COLO668 (cell line): Measurements from ENCODE around the gene DISC1.
A peak's percentile ranks its signal among the peaks of the same experiment; 100 is the strongest.

Experiments used
- DNase-seq: peaks from one replicate; lab custom pipeline; 2025; ENCODE audit not compliant: unreplicated experiment; lab: John Stamatoyannopoulos, UW

The DISC1 gene

DNA sequence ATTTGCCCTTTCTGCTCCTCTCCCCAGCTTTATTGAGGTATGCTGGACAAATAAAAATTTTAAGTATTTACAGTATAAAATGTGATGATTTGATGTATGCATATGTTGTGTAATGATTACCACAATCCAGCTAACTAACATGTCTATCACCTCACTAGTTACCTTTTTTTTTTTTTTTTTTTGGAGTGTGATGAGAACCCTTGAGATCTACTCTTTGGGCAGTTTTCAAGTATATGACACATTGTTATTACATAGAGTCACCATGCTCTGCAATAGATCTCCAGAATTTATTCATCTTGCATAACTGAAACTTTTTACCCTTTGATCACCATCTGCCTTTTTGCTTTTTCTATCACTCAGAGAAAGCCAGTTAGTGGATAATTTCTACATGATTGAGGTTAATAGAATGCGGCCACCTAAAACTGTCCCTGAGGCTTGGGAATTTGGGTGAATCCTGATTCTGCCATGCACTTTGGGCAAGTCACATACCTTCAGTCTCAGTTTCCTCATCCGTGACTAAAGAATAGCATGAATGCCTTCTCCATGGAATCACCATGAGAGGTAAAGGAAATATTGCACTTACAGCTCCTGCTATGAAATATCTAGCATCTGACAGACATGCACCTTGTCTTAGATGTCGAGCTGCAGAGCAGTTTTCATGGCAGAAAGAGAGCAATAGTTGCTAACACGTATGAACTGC lies 295.2 kb downstream of the DISC1 start:
- DNase-seq: no peak

DNA sequence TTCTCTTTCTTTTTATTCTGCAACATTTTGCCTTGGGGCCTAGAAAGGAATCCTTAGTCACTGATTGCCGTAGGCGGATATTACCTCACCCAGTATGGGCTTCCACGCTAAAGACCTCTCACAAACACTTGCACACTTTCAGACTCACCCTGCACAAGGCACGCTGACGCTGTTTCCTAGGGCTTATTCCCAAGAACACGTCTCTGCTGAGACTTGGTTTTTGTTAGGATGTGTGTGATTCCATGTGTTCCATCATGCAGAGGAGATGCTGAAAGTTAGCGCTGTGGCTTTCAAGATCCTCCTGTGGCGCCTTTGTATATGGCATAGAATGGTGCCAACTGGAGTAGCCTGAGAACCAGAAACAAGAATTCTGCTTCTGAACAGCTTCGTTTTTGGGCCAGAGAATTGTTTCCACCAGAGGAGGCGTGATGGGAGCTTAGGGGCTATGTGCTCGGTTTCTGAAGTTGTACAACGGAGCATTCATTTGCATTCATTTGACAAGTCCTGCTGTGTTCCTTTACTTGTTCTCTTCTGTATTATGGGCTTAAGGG lies 297.0 kb downstream of the DISC1 start:
- DNase-seq: no peak

DNA sequence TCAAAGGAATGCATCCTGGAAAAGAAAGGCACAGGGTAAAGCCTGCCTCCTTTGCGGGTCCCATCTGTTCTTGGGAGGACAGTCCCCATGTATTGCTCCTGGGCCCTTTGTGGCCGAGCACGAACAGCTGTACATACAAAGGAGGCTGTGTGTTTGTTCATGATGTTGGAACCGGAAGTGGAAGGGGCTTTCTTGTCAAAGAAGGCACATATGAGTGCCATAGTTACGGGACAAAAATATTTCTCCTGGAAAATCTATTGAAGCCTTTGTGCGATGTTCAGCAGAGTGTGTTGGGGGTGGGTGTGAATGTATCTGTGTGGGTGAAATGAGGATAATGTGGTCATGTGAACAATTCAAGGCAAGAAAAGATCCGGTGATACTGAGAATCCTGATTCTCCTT lies 297.6 kb downstream of the DISC1 start:
- DNase-seq: peak; percentile 83

DNA sequence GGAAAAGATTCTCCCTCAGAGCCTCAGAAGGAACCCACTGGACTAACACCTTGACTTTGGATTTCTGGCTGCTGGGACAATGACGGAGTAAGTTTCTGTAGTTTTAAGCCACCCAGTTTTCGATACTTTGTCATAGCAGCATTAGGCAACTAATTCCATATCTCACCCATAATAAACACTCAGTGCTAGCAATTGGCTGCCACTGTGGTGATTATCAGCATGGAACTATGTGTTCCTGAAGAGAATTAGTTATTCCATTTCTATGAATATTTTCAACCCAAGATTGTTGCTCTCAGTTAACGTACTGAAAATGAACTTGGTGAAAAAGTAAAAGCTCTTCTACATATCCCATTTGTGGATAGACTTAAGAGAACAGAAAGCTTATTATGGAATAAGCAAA lies 299.3 kb downstream of the DISC1 start:
- no peak for DNase-seq

DNA sequence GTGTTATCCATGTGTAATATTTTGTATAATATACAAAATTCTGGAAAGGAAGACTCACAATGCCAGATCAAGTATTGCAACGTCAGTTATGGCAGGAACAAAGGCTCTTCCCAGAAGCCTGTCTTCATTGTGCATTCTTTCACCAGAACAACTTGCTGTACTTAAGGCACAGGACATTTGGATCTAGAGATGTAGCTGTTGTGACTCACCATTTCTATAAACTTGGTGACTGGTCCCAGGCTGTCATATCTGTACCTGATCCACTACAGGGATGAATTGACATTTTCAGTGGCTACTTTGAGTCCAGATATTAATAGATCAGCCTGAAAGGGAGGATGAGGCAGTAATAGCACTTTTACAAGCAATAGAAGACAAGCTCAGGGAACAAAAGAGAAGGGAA lies 299.8 kb downstream of the DISC1 start:
- no peak for DNase-seq

DNA sequence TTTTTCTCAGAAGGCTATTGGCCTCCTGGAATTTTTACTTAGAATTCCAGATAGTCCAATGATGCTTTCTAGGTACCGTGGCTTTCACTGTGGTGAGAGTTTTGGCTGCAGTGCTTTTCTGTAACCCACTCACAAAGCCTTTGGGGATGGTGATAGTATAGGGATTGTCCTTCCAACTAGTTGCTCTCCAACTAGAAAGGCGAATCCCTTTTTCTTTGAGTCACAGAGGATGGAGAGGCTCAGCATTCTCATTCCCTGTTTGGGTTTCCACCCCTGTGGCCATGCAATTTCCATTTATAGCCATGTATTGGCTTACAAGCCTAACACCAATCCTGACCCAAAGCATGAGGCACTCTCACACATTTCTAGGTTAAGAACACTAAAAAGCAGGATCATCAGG lies 300.3 kb downstream of the DISC1 start:
- no peak for DNase-seq

DNA sequence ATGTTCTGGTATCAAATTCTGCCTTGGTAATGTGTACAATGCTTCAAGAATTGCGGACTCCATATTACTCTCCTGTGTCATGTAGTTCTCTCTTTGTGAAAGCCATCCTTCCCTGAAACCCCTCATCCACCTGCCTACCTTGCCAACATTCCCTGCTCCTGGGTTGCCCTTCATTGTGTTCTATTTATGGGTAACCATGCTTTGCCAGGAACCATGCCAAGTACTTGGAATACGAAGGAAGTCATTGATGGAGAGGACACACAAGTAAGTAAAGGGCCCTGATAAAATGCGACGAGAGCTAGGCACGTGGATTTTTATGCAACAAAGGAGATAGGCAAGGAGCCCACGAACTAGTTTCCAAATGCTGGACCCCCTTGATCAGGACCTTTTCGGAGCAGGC lies 300.8 kb downstream of the DISC1 start:
- no peak for DNase-seq

DNA sequence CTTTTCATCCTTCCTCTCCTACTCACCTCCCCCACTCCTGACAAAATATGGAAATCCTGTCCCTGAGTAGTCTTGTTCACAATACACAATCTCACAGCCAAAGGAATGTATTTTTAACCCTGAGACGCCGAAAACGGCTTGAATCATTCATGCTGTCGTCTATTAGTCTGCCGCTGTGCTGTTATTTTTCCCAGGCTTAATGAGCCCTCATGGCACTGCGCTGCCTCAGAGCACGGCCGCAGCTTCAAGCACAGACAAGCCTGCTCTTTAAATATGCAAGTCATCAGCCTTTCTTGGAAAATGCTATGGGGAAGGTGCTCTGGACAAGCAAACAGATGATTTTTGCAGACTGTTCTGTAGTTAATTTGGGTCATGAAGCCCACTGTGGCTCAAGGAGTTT lies 302.7 kb downstream of the DISC1 start:
- no peak for DNase-seq

DNA sequence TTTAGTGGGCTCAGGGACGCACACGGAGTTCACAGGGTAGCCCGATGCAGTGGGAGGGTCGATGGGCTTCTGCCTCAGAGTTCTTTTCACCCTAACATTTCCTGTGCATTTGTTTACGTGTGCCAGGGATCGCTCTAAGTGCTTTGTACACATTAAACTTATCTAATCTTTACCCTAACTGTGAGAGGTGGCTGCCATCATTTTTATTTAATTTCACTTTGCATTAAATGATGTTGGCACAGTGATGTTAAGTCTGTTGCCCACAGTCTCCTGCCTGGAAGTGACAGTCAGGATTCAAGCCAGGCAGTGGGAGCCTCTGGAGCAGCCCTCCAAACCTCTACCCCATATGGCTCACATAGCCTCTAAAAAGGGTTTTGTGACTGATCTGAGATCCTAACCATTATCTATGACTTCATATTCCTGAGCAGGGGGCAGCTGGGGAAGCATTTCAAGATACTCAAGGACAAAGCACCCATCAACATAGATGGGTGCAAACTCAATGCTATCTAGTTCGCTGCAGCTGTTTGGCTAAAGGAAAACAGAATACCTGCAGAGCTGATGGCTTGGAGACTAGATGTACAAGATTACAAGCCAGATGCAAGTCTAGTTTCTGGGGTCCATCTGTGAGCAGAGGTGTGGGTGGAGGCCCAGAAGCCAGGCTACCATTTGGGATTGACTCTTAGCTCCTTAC lies 303.8 kb downstream of the DISC1 start:
- DNase-seq: no peak

DNA sequence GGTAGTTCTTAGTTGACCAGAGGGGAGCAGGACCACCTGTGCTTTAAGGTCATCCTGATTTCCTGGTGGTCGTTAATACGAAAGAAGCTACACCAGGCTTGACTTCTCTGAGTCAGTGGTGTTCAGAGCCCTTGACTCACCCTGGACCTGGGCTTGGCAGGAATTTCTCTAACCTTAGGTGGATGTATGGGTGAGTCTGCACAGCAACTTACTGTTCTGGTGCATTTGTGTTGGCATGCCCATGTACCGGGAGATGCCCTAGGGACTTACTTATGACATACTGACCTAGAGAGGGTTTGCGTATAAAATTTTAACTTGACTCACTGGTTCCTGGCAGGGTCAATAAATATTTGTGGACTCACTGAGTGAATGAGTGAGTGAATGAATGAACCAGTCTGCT lies 304.6 kb downstream of the DISC1 start:
- DNase-seq: no peak

DNA sequence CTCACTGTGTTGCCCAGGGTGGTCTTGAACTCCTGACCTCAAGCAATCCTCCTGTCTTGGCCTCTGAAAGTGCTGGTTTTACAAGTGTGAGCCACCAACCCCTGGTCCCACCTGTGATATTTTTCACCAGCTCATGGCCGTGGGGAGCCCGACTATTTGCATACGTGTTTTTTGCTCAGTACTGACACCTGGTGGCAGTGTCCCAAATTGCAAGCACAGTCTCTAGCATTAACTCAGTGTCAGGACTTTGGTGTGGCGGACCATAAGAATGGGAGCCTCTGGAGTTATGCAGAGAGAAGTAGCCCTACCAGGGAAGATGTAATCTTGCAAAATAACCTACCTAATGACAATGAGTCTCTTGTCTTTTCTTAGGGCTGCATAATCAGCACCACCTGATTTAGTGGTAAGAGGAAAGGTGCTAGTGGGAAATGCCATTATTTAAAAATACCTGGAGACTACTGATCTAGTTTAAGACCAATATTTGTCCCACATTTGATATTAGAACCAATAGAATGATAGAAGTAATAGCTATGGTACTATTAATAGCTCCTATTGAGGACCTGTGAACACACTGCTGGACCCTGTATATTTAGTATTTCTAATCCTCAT lies 305.4 kb downstream of the DISC1 start:
- DNase-seq: peak; percentile 35

DNA sequence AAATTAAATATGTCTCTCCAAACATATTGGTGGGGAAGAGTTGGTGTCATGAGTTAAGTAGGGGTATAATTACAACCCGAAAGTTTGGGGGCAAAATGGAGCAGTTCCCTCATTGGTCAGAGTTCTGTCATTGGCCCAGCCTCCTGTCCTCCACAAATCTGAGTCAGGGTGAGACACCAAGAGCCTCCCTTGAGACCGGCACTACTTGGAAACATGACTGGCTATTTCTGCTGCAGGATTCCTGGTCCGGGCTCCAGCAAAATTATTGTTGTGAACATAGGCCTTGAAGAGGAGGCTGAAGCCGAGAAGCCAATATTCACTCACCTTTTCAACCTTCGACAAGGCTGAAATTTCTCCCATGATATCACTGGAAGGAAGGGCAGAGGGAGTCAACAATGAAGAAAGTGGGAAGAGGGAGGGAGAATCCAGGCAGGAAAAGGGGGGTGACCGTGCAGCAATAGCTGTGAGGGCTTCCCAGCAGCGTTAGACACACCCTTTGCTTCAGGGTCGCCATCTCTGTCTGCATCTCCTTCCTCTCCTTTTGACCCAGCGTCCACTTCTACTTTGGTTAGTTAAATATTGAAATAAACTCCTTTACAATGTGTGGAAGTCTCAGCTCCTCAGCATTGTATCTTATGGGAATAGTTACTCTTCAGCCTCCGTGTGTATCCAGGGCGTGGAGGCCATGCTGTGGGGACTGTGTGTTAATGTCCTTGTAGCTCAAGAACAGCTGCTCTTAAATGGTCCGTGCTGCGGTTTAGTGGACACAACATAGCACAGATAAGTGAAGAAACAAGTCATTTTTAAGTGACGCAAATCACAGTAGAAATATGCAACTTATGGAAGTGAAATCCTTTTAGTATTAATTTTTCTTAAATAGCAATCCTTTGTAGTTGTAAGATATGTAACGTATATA lies 307.4 kb downstream of the DISC1 start:
- no peak for DNase-seq

DNA sequence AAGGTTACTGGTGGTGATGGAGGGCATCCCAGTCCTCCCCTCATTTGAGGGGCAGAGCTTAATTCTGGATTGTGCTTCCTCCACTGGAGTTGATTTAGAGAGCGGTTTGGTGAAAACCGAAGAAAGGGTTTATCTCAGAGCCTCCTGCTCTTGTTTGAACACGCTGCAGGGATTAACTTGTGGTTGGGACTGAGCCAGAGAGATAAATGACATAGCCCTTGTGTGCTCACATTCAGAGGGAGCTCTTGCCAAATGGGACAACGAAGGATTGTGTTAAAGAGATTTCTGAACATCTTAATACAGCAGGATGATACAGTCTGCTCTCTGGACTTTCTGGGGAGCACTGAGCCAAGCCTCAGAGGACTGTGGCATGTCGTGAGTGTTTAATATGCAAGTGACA lies 308.2 kb downstream of the DISC1 start:
- peak; percentile 47 for DNase-seq

DNA sequence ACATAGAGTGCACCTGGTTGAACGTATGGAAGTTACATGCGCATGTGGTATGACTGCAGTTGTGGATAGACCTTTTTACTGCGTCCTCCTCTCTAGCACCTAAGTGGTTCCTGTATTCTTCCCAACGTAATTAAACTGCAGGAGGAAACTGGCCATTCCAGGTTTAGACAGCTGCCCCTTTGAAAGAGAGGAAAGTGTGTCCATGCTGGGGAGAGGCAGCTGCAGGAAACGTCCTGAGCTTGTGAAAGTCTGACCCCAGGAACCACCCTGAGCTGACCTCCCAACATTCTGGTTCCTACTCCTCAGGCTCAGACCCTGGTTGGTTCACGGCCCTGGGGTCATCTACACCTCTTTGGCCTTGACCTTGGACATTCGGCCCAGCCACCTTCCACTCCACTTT lies 309.3 kb downstream of the DISC1 start:
- DNase-seq: peak; percentile 57

DNA sequence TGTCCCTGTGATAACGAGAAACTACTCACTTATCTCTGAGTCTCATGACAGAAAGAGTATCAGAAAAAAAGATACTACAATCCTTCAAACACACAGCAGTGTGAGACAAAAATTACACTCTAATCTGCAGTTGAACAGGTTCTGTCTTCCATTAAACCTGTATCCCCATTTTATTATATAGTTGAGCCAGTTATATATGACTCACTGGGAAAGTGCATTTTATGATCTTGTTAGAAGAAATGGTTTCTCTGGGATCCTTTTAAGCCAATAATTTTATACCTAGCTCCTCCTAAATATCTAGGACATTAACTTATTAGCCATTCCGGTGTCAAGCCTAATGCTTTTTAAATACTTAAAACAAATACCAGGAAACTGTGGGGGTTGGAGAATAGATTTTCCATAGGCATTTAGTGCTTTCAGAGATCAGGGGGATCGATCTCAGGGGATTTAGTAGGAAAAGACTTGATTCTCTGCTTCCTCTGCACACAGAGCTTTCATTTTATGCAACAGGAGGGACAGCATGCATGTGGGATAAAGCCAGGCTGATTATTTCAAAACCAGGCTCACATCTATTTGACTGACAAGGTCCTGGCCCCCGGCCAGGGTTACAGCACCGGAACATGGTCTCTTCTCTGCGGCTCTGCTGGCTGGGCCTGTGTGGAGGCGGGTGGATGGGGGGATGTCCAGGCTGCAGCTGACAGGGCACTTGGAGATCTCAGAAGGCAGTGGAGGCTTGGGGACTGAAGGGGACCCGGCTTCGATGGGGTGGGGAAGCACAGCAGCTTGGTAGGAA lies 310.6 kb downstream of the DISC1 start:
- no peak for DNase-seq

DNA sequence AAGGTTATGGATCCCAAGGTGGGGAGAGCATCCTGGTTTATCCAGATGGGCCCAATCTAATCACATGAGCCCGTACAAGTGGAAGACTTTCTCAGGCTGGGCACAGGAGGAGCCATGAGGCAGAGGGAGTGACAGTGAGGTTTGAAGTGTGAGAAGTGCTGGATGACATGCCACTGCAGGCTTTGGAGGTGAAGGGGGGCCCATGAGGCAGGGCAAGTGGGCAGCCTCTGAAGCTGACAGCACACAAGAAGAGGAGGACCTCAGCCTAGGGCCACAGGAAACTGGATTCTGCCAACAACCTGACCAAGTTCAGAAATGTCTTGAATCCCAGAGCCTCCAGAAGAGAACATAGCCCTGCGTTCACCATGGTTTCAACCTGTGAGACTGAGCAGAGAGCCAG lies 311.6 kb downstream of the DISC1 start:
- DNase-seq: no peak

DNA sequence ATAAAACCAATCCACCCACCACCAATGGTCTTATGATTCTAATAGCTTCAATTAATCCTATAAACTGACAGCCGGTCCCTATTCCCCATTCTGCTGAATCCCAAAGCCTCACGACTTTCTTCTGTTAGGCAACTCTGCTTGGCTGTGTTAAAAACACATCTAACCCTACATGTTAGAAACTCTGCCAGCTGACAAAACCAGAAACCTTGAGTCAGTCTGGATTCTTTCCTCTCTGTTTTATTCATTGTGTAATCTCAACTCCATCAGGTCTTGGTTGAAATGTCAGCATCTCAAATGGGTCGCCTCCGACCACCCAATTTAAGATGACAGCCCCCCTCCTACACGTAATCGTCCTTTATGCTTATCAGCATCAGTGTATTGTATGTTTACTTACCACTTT lies 312.1 kb downstream of the DISC1 start:
- DNase-seq: no peak

DNA sequence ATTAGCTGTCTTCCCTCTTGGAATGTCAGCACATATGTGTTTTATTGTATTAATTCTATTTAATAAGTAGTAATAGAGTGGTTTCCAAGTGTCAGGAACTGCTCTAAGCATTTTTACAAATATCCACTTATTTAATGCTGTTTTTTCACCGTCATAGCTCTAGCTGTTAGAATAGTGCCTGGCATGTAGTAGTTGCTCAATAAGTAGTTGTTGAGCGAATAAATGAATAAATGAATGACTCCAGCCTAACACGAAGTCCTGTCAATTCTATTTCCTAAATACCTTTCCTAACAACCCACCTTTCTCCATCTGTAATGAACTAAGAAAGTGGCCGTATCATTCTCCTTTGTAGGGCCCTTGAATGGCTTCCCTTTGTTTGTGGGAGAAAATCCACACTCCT lies 312.5 kb downstream of the DISC1 start:
- no peak for DNase-seq

DNA sequence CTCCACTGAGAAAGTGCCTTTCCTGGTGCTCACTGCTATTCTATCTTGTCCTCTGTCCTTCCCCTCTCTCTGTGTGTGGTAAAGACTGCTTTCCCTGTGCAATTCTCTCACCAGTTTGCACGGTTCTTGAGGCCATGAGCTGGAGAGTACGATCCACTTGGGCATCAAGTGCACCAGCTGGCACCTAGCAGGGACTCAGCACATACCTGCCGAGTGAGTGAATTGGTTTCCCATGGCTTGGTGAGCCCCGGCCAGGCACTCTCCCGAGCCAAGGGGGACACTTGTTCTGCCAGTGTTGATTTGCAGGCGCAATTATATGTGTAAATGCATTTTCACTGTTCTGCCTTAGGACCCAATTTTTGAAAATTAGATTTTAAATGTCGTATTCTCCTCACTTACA lies 313.5 kb downstream of the DISC1 start:
- no peak for DNase-seq

DNA sequence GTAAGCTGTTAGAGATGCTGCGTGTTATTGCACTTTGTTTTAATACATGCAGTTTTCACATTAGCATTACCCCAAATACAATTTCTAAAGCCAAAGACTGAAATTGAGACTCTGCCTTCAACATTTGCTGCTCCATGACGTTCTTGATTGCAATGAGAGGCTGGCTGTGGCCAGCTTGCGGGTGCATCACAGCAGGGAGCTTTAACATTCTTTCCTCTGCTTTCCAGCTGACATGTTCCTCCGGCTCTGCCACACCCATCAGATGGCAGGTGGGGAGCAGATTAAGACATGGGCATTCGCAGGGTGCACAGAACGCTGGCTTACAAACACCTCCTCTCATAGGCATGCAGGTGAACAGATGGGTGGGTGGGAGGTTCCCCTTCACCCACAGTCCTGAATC lies 314.1 kb downstream of the DISC1 start:
- DNase-seq: peak; percentile 44
